Thymus (tissue), 11 donors: ENCODE data around the gene PDE4B. TPM values are rescaled to one million over a fixed set of nuclear protein-coding genes. Genes with fewer than 3 reads are reported as not detected.

Experiments
- DNase-seq, 9 donors: peaks; one replicate each; pipeline ENCODE4 v3.0.0-alpha.2; 2013; ENCODE audit warnings: low spot score in 9 of 9, low read depth in 6 of 9, missing footprints in 1 of 9
- H3K27ac ChIP-seq, 2 donors: one replicate each; pipeline ENCODE4 v1.5.1; 2013; ENCODE audit warnings: control low read depth in 1 of 2, low read depth in 1 of 2, low read length in 1 of 2, mild to moderate bottlenecking in 1 of 2, moderate library complexity in 1 of 2
- H3K27me3 ChIP-seq, 2 donors: one replicate each; pipeline ENCODE4 v1.5.1; 2013; ENCODE audit warnings: low read length in 1 of 2; ENCODE audit not compliant: control insufficient read depth in 2 of 2, insufficient read depth in 1 of 2
- H3K36me3 ChIP-seq, 2 donors: one replicate each; pipeline ENCODE4 v1.5.1; 2013; ENCODE audit warnings: low read length in 1 of 2, mild to moderate bottlenecking in 1 of 2, moderate library complexity in 1 of 2; ENCODE audit not compliant: control insufficient read depth in 2 of 2, insufficient read depth in 2 of 2
- H3K4me1 ChIP-seq, 2 donors: one replicate each; pipeline ENCODE4 v1.5.1; 2013; ENCODE audit warnings: low read length in 2 of 2; ENCODE audit not compliant: control insufficient read depth in 2 of 2, insufficient read depth in 2 of 2
- H3K4me3 ChIP-seq, 2 donors: one replicate each; pipeline ENCODE4 v1.5.1; 2013; ENCODE audit warnings: low read length in 2 of 2, control low read depth in 1 of 2, mild to moderate bottlenecking in 1 of 2
- H3K9me3 ChIP-seq, 2 donors: one replicate each; pipeline ENCODE4 v1.5.1; 2013; ENCODE audit warnings: low read length in 1 of 2, mild to moderate bottlenecking in 1 of 2; ENCODE audit not compliant: control insufficient read depth in 2 of 2, insufficient read depth in 1 of 2
- WGBS: extraction: QIAGEN DNeasy Blood & Tissue Kit; methylation state at CpG from one replicate; pipeline ENCODE4 v1.1.7; 2013; 5-methylcytosine and 5-hydroxymethylcytosine counted together
- polyA plus RNA-seq: library from polyadenylated mRNA; stranded (reverse); fragments of 200-250 nt; gene quantifications from one replicate; pipeline ENCODE4 v1.2.3, GENCODE V29; 2013
- total RNA-seq: library from RNA; stranded (reverse); fragments of 120-200 nt; gene quantifications from one replicate; pipeline ENCODE4 v1.2.4, GENCODE V29; 2013
- donor health status: healthy.

The PDE4B gene
- total and polyA plus RNA-seq, 2 donors: 9.9 to 10.9 TPM

GRCh38 chr1:66177510-66177909, 384.8 kb downstream of the PDE4B start:
- H3K9me3 ChIP-seq: no peaks in the 10 kb centered on the region
- no peaks in the 10 kb centered on the region for H3K36me3 ChIP-seq
- H3K4me1 ChIP-seq: peaks cover 0 to 2% of the 10 kb centered on the region in 2 donors
- no peaks in the 10 kb centered on the region for H3K27me3 ChIP-seq
- no peak overlapping the region for H3K4me3 ChIP-seq
- H3K27ac ChIP-seq: no peak overlapping the region
- 98% methylated on average over 2 of the region's 2 CpGs for WGBS
- DNase-seq: no peak

GRCh38 chr1:66182026-66182425, 389.3 kb downstream of the PDE4B start:
- WGBS: 5% methylated on average over 4 of the region's 4 CpGs
- no peak overlapping the region for H3K4me3 ChIP-seq
- H3K4me1 ChIP-seq: peaks cover 0 to 7% of the 10 kb centered on the region in 2 donors
- no peaks in the 10 kb centered on the region for H3K27me3 ChIP-seq
- H3K9me3 ChIP-seq: no peaks in the 10 kb centered on the region
- no peak overlapping the region for H3K27ac ChIP-seq
- no peaks in the 10 kb centered on the region for H3K36me3 ChIP-seq
- peak in 1 of 9 donors; percentile 45 for DNase-seq

- 35% methylated on average over 3 of the region's 3 CpGs for whole genome bisulfite sequencing
- no peak overlapping the region for H3K4me3 ChIP-seq
- H3K27me3 ChIP-seq: no peaks in the 10 kb centered on the region
- no peaks in the 10 kb centered on the region for H3K36me3 ChIP-seq
- H3K4me1 ChIP-seq: peaks cover 0 to 7% of the 10 kb centered on the region in 2 donors
- H3K9me3 ChIP-seq: no peaks in the 10 kb centered on the region
- DNase-seq: peak in 5 of 9 donors; percentile 13 to 72 (median 42)
- H3K27ac ChIP-seq: peak overlapping the region in 1 of 2 donors; percentile 35
These were observed 390.0 kb downstream of the PDE4B start for GRCh38 chr1:66182551-66183178.

- Histone ChIP-seq H3K27ac (no peak overlapping the region), H3K4me1 (peaks cover 0 to 7% of the 10 kb centered on the region in 2 donors), H3K4me3 (no peak overlapping the region), H3K9me3 (no peaks in the 10 kb centered on the region), H3K27me3 (no peaks in the 10 kb centered on the region), H3K36me3 (no peaks in the 10 kb centered on the region)
- WGBS: 55% methylated on average over 3 of the region's 3 CpGs
- DNase-seq: no peak
These were observed 390.7 kb downstream of the PDE4B start for GRCh38 chr1:66183400-66183799.

GRCh38 chr1:66197120-66197519, 404.4 kb downstream of the PDE4B start:
- no peak for DNase-seq
- Histone ChIP-seq H3K4me1 (no peaks in the 10 kb centered on the region), H3K27me3 (no peaks in the 10 kb centered on the region), H3K36me3 (no peaks in the 10 kb centered on the region), H3K27ac (no peak overlapping the region), H3K9me3 (no peaks in the 10 kb centered on the region), H3K4me3 (no peak overlapping the region)
- WGBS: 93% methylated on average over 4 of the region's 4 CpGs

GRCh38 chr1:66197785-66198184, 405.1 kb downstream of the PDE4B start:
- H3K27ac ChIP-seq: no peak overlapping the region
- no peak for DNase-seq
- 100% methylated on average over 1 of the region's 1 CpG for WGBS

GRCh38 chr1:66206563-66207144, 414.0 kb downstream of the PDE4B start:
- peaks cover 0 to 7% of the 10 kb centered on the region in 2 donors for H3K9me3 ChIP-seq
- no peak for DNase-seq

More at GRCh38 chr1:66197785-66198184, 405.1 kb downstream of the PDE4B start:
- no peaks in the 10 kb centered on the region for H3K27me3 ChIP-seq
- no peaks in the 10 kb centered on the region for H3K9me3 ChIP-seq
- H3K4me1 ChIP-seq: no peaks in the 10 kb centered on the region
- H3K4me3 ChIP-seq: no peak overlapping the region
- no peaks in the 10 kb centered on the region for H3K36me3 ChIP-seq

GRCh38 chr1:66207484-66207883, 414.8 kb downstream of the PDE4B start:
- WGBS: 87% methylated on average over 3 of the region's 3 CpGs
- Histone ChIP-seq H3K36me3 (no peaks in the 10 kb centered on the region), H3K4me3 (no peak overlapping the region), H3K27ac (no peak overlapping the region), H3K9me3 (peaks cover 0 to 7% of the 10 kb centered on the region in 2 donors), H3K4me1 (no peaks in the 10 kb centered on the region), H3K27me3 (no peaks in the 10 kb centered on the region)
- DNase-seq: no peak

More at GRCh38 chr1:66206563-66207144, 414.0 kb downstream of the PDE4B start:
- no peaks in the 10 kb centered on the region for H3K36me3 ChIP-seq
- H3K4me3 ChIP-seq: no peak overlapping the region
- H3K27ac ChIP-seq: no peak overlapping the region
- 88% methylated on average over 2 of the region's 2 CpGs for WGBS
- no peaks in the 10 kb centered on the region for H3K4me1 ChIP-seq
- H3K27me3 ChIP-seq: no peaks in the 10 kb centered on the region

GRCh38 chr1:66208632-66209031, 415.9 kb downstream of the PDE4B start:
- DNase-seq: no peak

More at GRCh38 chr1:66208632-66209031, 415.9 kb downstream of the PDE4B start:
- Histone ChIP-seq H3K9me3 (peaks cover 0 to 7% of the 10 kb centered on the region in 2 donors), H3K36me3 (no peaks in the 10 kb centered on the region), H3K4me1 (no peaks in the 10 kb centered on the region), H3K27ac (no peak overlapping the region), H3K4me3 (no peak overlapping the region), H3K27me3 (no peaks in the 10 kb centered on the region)
